Neural crest cell (in vitro differentiated cells): ENCODE data around the gene PSMC6. TPM values are rescaled to one million over a fixed set of nuclear protein-coding genes. Genes with fewer than 3 reads are reported as not detected.

Source experiments
- DNase-seq: peaks from one replicate; pipeline ENCODE4 v3.0.0; 2021; ENCODE audit warnings: low read depth, mixed read lengths, low spot score
- H3K27ac Mint-ChIP-seq: one replicate; pipeline ENCODE4 v1.8.0; 2021; ENCODE audit warnings: mild to moderate bottlenecking, mixed read lengths; ENCODE audit not compliant: unreplicated experiment
- H3K27me3 Mint-ChIP-seq: 2 replicates; pipeline ENCODE4 v1.8.0; 2021; ENCODE audit warnings: low read depth, mild to moderate bottlenecking, mixed read lengths
- H3K36me3 Mint-ChIP-seq: 2 replicates; pipeline ENCODE4 v1.8.0; 2021; ENCODE audit warnings: low read depth, mild to moderate bottlenecking, mixed read lengths
- H3K4me1 Mint-ChIP-seq: 2 replicates; pipeline ENCODE4 v1.8.0; 2021; ENCODE audit warnings: mixed read lengths
- H3K4me3 Mint-ChIP-seq: one replicate; pipeline ENCODE4 v1.8.0; 2021; ENCODE audit warnings: mild to moderate bottlenecking, mixed read lengths
- H3K9me3 Mint-ChIP-seq: 2 replicates; pipeline ENCODE4 v1.8.0; 2021; ENCODE audit warnings: mixed read lengths
- CTCF ChIP-seq: fragments of 200-600 bp; sonication (generic); conservative IDR thresholded peaks from 2 replicates; pipeline ENCODE4 v1.5.0; 2021; ENCODE audit warnings: antibody characterized with exemption, mild to moderate bottlenecking
- total RNA-seq: library from RNA; stranded (reverse); gene quantifications from 2 replicates; pipeline ENCODE4 v1.2.1, GENCODE V29; 2021

Gene PSMC6
- total RNA-seq, 1 donor from 2014 or later: 109 TPM

- TF ChIP-seq CTCF: no peak
- Mint-ChIP-seq H3K9me3 (peaks cover 2% of the 10 kb centered on the region), H3K27me3 (no peaks in the 10 kb centered on the region), H3K27ac (peak overlapping the region; percentile 96), H3K4me3 (peak overlapping the region; percentile 99), H3K36me3 (peaks cover 14% of the 10 kb centered on the region), H3K4me1 (peaks cover 28% of the 10 kb centered on the region)
- DNase-seq: no peak
Measured at GRCh38 chr14:52730709-52731111, 23.7 kb downstream of the PSMC6 start.

- DNase-seq: no peak
- Mint-ChIP-seq H3K27ac (no peak overlapping the region), H3K9me3 (peaks cover 2% of the 10 kb centered on the region), H3K4me1 (peaks cover 32% of the 10 kb centered on the region), H3K36me3 (peaks cover 14% of the 10 kb centered on the region), H3K4me3 (peak overlapping the region; percentile 24), H3K27me3 (no peaks in the 10 kb centered on the region)
- no peak for TF ChIP-seq CTCF
Measured at GRCh38 chr14:52733824-52734223, 26.8 kb downstream of the PSMC6 start.

DNA sequence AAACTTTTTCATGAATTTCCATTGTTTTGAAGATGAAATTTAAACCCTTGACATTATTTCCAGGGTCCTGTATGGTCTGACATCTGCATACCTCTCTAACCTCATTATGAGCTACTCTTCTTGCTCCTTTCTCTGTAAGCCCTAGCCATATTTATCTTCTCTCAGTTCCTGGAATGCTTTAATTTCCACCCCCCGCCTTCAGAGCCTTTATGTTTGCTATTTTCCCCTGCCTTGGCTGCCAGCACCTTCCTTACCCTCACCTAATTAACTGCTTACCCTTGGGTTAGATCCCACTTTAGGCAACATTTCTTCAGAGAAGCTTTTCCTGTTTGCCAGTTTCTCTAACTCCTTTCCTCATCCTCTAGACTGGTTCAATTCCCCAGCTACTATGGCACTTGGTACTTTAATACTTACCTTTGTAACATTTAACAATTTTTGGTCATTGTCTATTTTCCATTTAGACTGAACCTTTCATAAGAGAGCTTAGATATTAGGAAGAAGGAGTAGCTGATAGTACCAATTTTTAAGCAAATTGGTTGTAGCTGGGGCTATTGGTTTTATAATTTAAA lies 29.0 kb downstream of the PSMC6 start:
- Mint-ChIP-seq H3K27ac (no peak overlapping the region), H3K4me1 (peaks cover 22% of the 10 kb centered on the region), H3K4me3 (peak overlapping the region; percentile 32), H3K27me3 (no peaks in the 10 kb centered on the region), H3K36me3 (peaks cover 14% of the 10 kb centered on the region), H3K9me3 (peaks cover 2% of the 10 kb centered on the region)
- no peak for TF ChIP-seq CTCF
- DNase-seq: no peak

- Mint-ChIP-seq H3K27me3 (no peaks in the 10 kb centered on the region), H3K4me3 (no peak overlapping the region), H3K9me3 (peaks cover 2% of the 10 kb centered on the region), H3K36me3 (peaks cover 10% of the 10 kb centered on the region), H3K27ac (no peak overlapping the region), H3K4me1 (peaks cover 13% of the 10 kb centered on the region)
- no peak for DNase-seq
- TF ChIP-seq CTCF: no peak
Measured at GRCh38 chr14:52738409-52738808, 31.4 kb downstream of the PSMC6 start.

- H3K4me1 Mint-ChIP-seq: peaks cover 5% of the 10 kb centered on the region
Measured at GRCh38 chr14:52740751-52741150, 33.8 kb downstream of the PSMC6 start.

More at GRCh38 chr14:52740751-52741150, 33.8 kb downstream of the PSMC6 start:
- Mint-ChIP-seq H3K9me3 (no peaks in the 10 kb centered on the region), H3K36me3 (peaks cover 3% of the 10 kb centered on the region), H3K27ac (no peak overlapping the region), H3K4me3 (no peak overlapping the region), H3K27me3 (no peaks in the 10 kb centered on the region)
- no peak for TF ChIP-seq CTCF
- no peak for DNase-seq
